Measurements from ENCODE around the gene PEX6.

Gene PEX6
- 31.7 to 43.6 (median 39.4) reads per million in 3 donors for total RNA-seq

- Histone ChIP-seq H3K4me3 (ENCODE audit: insufficient read depth, low read depth, low read length, poor library complexity, severe bottlenecking) (peak within 1 kb of the TSS; percentile 80), H3K4me1 (ENCODE audit: control insufficient read depth, insufficient read depth, low read length, poor library complexity, severe bottlenecking) (peaks cover 27% of the 10 kb centered on the region), H3K27ac (ENCODE audit: insufficient read depth, low read length, poor library complexity, severe bottlenecking) (peak within 1 kb of the TSS; percentile 83), H3K27me3 (replicated peaks; ENCODE audit: control insufficient read depth, insufficient read depth, low read length, poor library complexity, severe bottlenecking) (no peaks in the 10 kb centered on the region), H3K9me3 (ENCODE audit: control insufficient read depth, low read length) (no peaks in the 10 kb centered on the region), H3K36me3 (ENCODE audit: control insufficient read depth, insufficient read depth, low read length) (no peaks in the 10 kb centered on the region)
- peak; percentile 86 to 90 (median 89) for DNase-seq
These were observed at the start of gene PEX6 for GRCh38 chr6:42978839-42979522. TSS of gene PEX6 (minus strand) at chr6:42979181. CDS start at chr6:42979150, 31 bp downstream.

- Histone ChIP-seq H3K4me1 (ENCODE audit: control insufficient read depth, insufficient read depth, low read length, poor library complexity, severe bottlenecking) (peaks cover 9% of the 10 kb centered on the region), H3K36me3 (ENCODE audit: control insufficient read depth, insufficient read depth, low read length) (peaks cover 53% of the 10 kb centered on the region), H3K4me3 (ENCODE audit: insufficient read depth, low read depth, low read length, poor library complexity, severe bottlenecking) (no peak overlapping the region), H3K27me3 (replicated peaks; ENCODE audit: control insufficient read depth, insufficient read depth, low read length, poor library complexity, severe bottlenecking) (no peaks in the 10 kb centered on the region), H3K9me3 (ENCODE audit: control insufficient read depth, low read length) (no peaks in the 10 kb centered on the region), H3K27ac (ENCODE audit: insufficient read depth, low read length, poor library complexity, severe bottlenecking) (no peak overlapping the region)
- DNase-seq = no peak
These were observed 47.4 kb upstream of the PEX6 start for GRCh38 chr6:43026365-43026764.

- no peak overlapping the region for H3K27ac ChIP-seq (ENCODE audit: insufficient read depth, low read length, poor library complexity, severe bottlenecking)
- no peaks in the 10 kb centered on the region for H3K9me3 ChIP-seq (ENCODE audit: control insufficient read depth, low read length)
- no peak overlapping the region for H3K4me3 ChIP-seq (ENCODE audit: insufficient read depth, low read depth, low read length, poor library complexity, severe bottlenecking)
- no peaks in the 10 kb centered on the region for H3K27me3 ChIP-seq (replicated peaks; ENCODE audit: control insufficient read depth, insufficient read depth, low read length, poor library complexity, severe bottlenecking)
- peaks cover 48% of the 10 kb centered on the region for H3K36me3 ChIP-seq (ENCODE audit: control insufficient read depth, insufficient read depth, low read length)
- no peak for DNase-seq
- H3K4me1 ChIP-seq (ENCODE audit: control insufficient read depth, insufficient read depth, low read length, poor library complexity, severe bottlenecking) = peaks cover 12% of the 10 kb centered on the region
These were observed 45.5 kb upstream of the PEX6 start for GRCh38 chr6:43024436-43024835.

GRCh38 chr6:43021270-43022047 is 42.5 kb upstream of the PEX6 start, which contains the start of gene RRP36:
TSS of gene RRP36 (plus strand) at chr6:43021623. CDS start at chr6:43021655, 32 bp downstream.
- Histone ChIP-seq H3K27ac (ENCODE audit: insufficient read depth, low read length, poor library complexity, severe bottlenecking) (peak within 1 kb of the TSS; percentile 65), H3K27me3 (replicated peaks; ENCODE audit: control insufficient read depth, insufficient read depth, low read length, poor library complexity, severe bottlenecking) (no peaks in the 10 kb centered on the region), H3K4me3 (ENCODE audit: insufficient read depth, low read depth, low read length, poor library complexity, severe bottlenecking) (peak within 1 kb of the TSS; percentile 74), H3K4me1 (ENCODE audit: control insufficient read depth, insufficient read depth, low read length, poor library complexity, severe bottlenecking) (peaks cover 16% of the 10 kb centered on the region), H3K36me3 (ENCODE audit: control insufficient read depth, insufficient read depth, low read length) (peaks cover 38% of the 10 kb centered on the region), H3K9me3 (ENCODE audit: control insufficient read depth, low read length) (no peaks in the 10 kb centered on the region)
- DNase-seq = peak; percentile 35 to 54 (median 53)

- H3K4me1 ChIP-seq (ENCODE audit: control insufficient read depth, insufficient read depth, low read length, poor library complexity, severe bottlenecking) = peaks cover 16% of the 10 kb centered on the region
- peak overlapping the region; percentile 74 for H3K4me3 ChIP-seq (ENCODE audit: insufficient read depth, low read depth, low read length, poor library complexity, severe bottlenecking)
- no peaks in the 10 kb centered on the region for H3K9me3 ChIP-seq (ENCODE audit: control insufficient read depth, low read length)
- no peak for DNase-seq
- H3K36me3 ChIP-seq (ENCODE audit: control insufficient read depth, insufficient read depth, low read length) = peaks cover 32% of the 10 kb centered on the region
- H3K27me3 ChIP-seq (replicated peaks; ENCODE audit: control insufficient read depth, insufficient read depth, low read length, poor library complexity, severe bottlenecking) = no peaks in the 10 kb centered on the region
- H3K27ac ChIP-seq (ENCODE audit: insufficient read depth, low read length, poor library complexity, severe bottlenecking) = peak overlapping the region; percentile 65
These were observed 41.9 kb upstream of the PEX6 start for GRCh38 chr6:43020847-43021246.

GRCh38 chr6:43020052-43020705 is 41.2 kb upstream of the PEX6 start:
- Histone ChIP-seq H3K4me3 (ENCODE audit: insufficient read depth, low read depth, low read length, poor library complexity, severe bottlenecking) (no peak overlapping the region), H3K36me3 (ENCODE audit: control insufficient read depth, insufficient read depth, low read length) (peaks cover 28% of the 10 kb centered on the region), H3K9me3 (ENCODE audit: control insufficient read depth, low read length) (no peaks in the 10 kb centered on the region), H3K27ac (ENCODE audit: insufficient read depth, low read length, poor library complexity, severe bottlenecking) (no peak overlapping the region), H3K27me3 (replicated peaks; ENCODE audit: control insufficient read depth, insufficient read depth, low read length, poor library complexity, severe bottlenecking) (no peaks in the 10 kb centered on the region), H3K4me1 (ENCODE audit: control insufficient read depth, insufficient read depth, low read length, poor library complexity, severe bottlenecking) (peaks cover 16% of the 10 kb centered on the region)
- DNase-seq = no peak

GRCh38 chr6:43019152-43019551 is 40.2 kb upstream of the PEX6 start:
- H3K4me1 ChIP-seq (ENCODE audit: control insufficient read depth, insufficient read depth, low read length, poor library complexity, severe bottlenecking) = peaks cover 26% of the 10 kb centered on the region
- H3K9me3 ChIP-seq (ENCODE audit: control insufficient read depth, low read length) = no peaks in the 10 kb centered on the region
- H3K27ac ChIP-seq (ENCODE audit: insufficient read depth, low read length, poor library complexity, severe bottlenecking) = no peak overlapping the region
- H3K36me3 ChIP-seq (ENCODE audit: control insufficient read depth, insufficient read depth, low read length) = peaks cover 20% of the 10 kb centered on the region
- H3K27me3 ChIP-seq (replicated peaks; ENCODE audit: control insufficient read depth, insufficient read depth, low read length, poor library complexity, severe bottlenecking) = no peaks in the 10 kb centered on the region
- DNase-seq = no peak
- H3K4me3 ChIP-seq (ENCODE audit: insufficient read depth, low read depth, low read length, poor library complexity, severe bottlenecking) = no peak overlapping the region

- no peaks in the 10 kb centered on the region for H3K27me3 ChIP-seq (replicated peaks; ENCODE audit: control insufficient read depth, insufficient read depth, low read length, poor library complexity, severe bottlenecking)
- H3K36me3 ChIP-seq (ENCODE audit: control insufficient read depth, insufficient read depth, low read length) = peaks cover 23% of the 10 kb centered on the region
- H3K4me1 ChIP-seq (ENCODE audit: control insufficient read depth, insufficient read depth, low read length, poor library complexity, severe bottlenecking) = peaks cover 25% of the 10 kb centered on the region
- H3K4me3 ChIP-seq (ENCODE audit: insufficient read depth, low read depth, low read length, poor library complexity, severe bottlenecking) = no peak overlapping the region
- no peak overlapping the region for H3K27ac ChIP-seq (ENCODE audit: insufficient read depth, low read length, poor library complexity, severe bottlenecking)
- H3K9me3 ChIP-seq (ENCODE audit: control insufficient read depth, low read length) = no peaks in the 10 kb centered on the region
- DNase-seq = no peak
These were observed 38.0 kb upstream of the PEX6 start for GRCh38 chr6:43016943-43017334.

GRCh38 chr6:43016176-43016942 is 37.4 kb upstream of the PEX6 start:
- Histone ChIP-seq H3K36me3 (ENCODE audit: control insufficient read depth, insufficient read depth, low read length) (peaks cover 29% of the 10 kb centered on the region), H3K27me3 (replicated peaks; ENCODE audit: control insufficient read depth, insufficient read depth, low read length, poor library complexity, severe bottlenecking) (no peaks in the 10 kb centered on the region), H3K27ac (ENCODE audit: insufficient read depth, low read length, poor library complexity, severe bottlenecking) (no peak overlapping the region), H3K4me1 (ENCODE audit: control insufficient read depth, insufficient read depth, low read length, poor library complexity, severe bottlenecking) (peaks cover 25% of the 10 kb centered on the region), H3K9me3 (ENCODE audit: control insufficient read depth, low read length) (no peaks in the 10 kb centered on the region), H3K4me3 (ENCODE audit: insufficient read depth, low read depth, low read length, poor library complexity, severe bottlenecking) (no peak overlapping the region)
- DNase-seq = no peak

All from effector memory CD4-positive, alpha-beta T cell (primary cell).